ENCODE measurements around the gene STOM. TPM values are rescaled to one million over a fixed set of nuclear protein-coding genes. Genes with fewer than 3 reads are reported as not detected.
"Not testable (repeated sequence)": the region's sequence is repeated elsewhere in the genome, so short reads cannot be mapped to it uniquely, and the experiment has no call there.

Gene STOM
- total and polyA plus RNA-seq, 2 experiments from 2014 or later, result 11.7 to 13.6 TPM

GRCh38 chr9:121399126-121399882 is 29.3 kb upstream of the STOM start:
- no peak for TF ChIP-seq CTCF (IDR thresholded peaks at IDR 0.05; ENCODE audit: low read depth, low read length)
- no peak overlapping the region for H3K27ac ChIP-seq

GRCh38 chr9:121398374-121398773 is 28.3 kb upstream of the STOM start:
- no peaks in the 10 kb centered on the region for H3K9me3 ChIP-seq (ENCODE audit: low read depth)
- H3K4me1 ChIP-seq (ENCODE audit: low read depth), result no peaks in the 10 kb centered on the region
- peak in 1 of 2 donors; percentile 72 for DNase-seq (ENCODE audit: low read depth in 1 of 2, low spot score in 1 of 2)
- no peak for TF ChIP-seq CTCF (IDR thresholded peaks at IDR 0.05; ENCODE audit: low read depth, low read length)
- no peaks in the 10 kb centered on the region for H3K36me3 ChIP-seq
- H3K27ac ChIP-seq, result no peak overlapping the region
- no peak overlapping the region for H3K4me3 ChIP-seq
- H3K27me3 ChIP-seq, result no peaks in the 10 kb centered on the region

More at GRCh38 chr9:121399126-121399882, 29.3 kb upstream of the STOM start:
- no peaks in the 10 kb centered on the region for H3K9me3 ChIP-seq (ENCODE audit: low read depth)
- DNase-seq (ENCODE audit: low read depth in 1 of 2, low spot score in 1 of 2), result no peak
- no peaks in the 10 kb centered on the region for H3K4me1 ChIP-seq (ENCODE audit: low read depth)
- no peaks in the 10 kb centered on the region for H3K27me3 ChIP-seq
- no peaks in the 10 kb centered on the region for H3K36me3 ChIP-seq
- H3K4me3 ChIP-seq, result no peak overlapping the region

- not testable (repeated sequence) for H3K9me3 ChIP-seq (ENCODE audit: low read depth); H3K4me1 ChIP-seq (ENCODE audit: low read depth); H3K27me3 ChIP-seq; H3K27ac ChIP-seq; DNase-seq (ENCODE audit: low read depth in 1 of 2, low spot score in 1 of 2); H3K36me3 ChIP-seq; H3K4me3 ChIP-seq
Observed at GRCh38 chr9:121397277-121397676, 27.2 kb upstream of the STOM start.

GRCh38 chr9:121395558-121395957 is 25.5 kb upstream of the STOM start:
- no peak for TF ChIP-seq CTCF (IDR thresholded peaks at IDR 0.05; ENCODE audit: low read depth, low read length)
- H3K27me3 ChIP-seq, result no peaks in the 10 kb centered on the region
- no peaks in the 10 kb centered on the region for H3K4me1 ChIP-seq (ENCODE audit: low read depth)
- no peak for DNase-seq (ENCODE audit: low read depth in 1 of 2, low spot score in 1 of 2)
- H3K36me3 ChIP-seq, result no peaks in the 10 kb centered on the region
- no peaks in the 10 kb centered on the region for H3K9me3 ChIP-seq (ENCODE audit: low read depth)
- no peak overlapping the region for H3K27ac ChIP-seq
- H3K4me3 ChIP-seq, result no peak overlapping the region

GRCh38 chr9:121394292-121394691 is 24.2 kb upstream of the STOM start:
- Histone ChIP-seq H3K4me1 (ENCODE audit: low read depth) (no peaks in the 10 kb centered on the region), H3K36me3 (no peaks in the 10 kb centered on the region), H3K27ac (no peak overlapping the region), H3K27me3 (no peaks in the 10 kb centered on the region), H3K9me3 (ENCODE audit: low read depth) (no peaks in the 10 kb centered on the region), H3K4me3 (no peak overlapping the region)
- no peak for TF ChIP-seq CTCF (IDR thresholded peaks at IDR 0.05; ENCODE audit: low read depth, low read length)
- DNase-seq (ENCODE audit: low read depth in 1 of 2, low spot score in 1 of 2), result no peak

GRCh38 chr9:121393318-121393717 is 23.3 kb upstream of the STOM start:
- no peak for DNase-seq (ENCODE audit: low read depth in 1 of 2, low spot score in 1 of 2)
- Histone ChIP-seq H3K27me3 (no peaks in the 10 kb centered on the region), H3K4me3 (no peak overlapping the region), H3K4me1 (ENCODE audit: low read depth) (no peaks in the 10 kb centered on the region), H3K36me3 (no peaks in the 10 kb centered on the region), H3K27ac (no peak overlapping the region), H3K9me3 (ENCODE audit: low read depth) (no peaks in the 10 kb centered on the region)
- no peak for TF ChIP-seq CTCF (IDR thresholded peaks at IDR 0.05; ENCODE audit: low read depth, low read length)
